GM12892 (cell line): Measurements from ENCODE around the gene DNAAF5.

Experiments used
- POLR2A ChIP-seq: IDR thresholded peaks from 2 replicates; pipeline ENCODE4 v1.6.1; 2011; ENCODE audit warnings: low read depth, low read length, control low read depth
- POLR2AphosphoS5 ChIP-seq: IDR thresholded peaks from 2 replicates; pipeline ENCODE4 v1.6.1; 2011; ENCODE audit warnings: low read depth, low read length, control low read depth

- TF ChIP-seq POLR2AphosphoS5 (no peak), POLR2A (no peak)
Measured at GRCh38 chr7:777728-778078, 51.2 kb downstream of the DNAAF5 start.
